ENCODE measurements around the gene CCDC171. TPM values are rescaled to one million over a fixed set of nuclear protein-coding genes. Genes with fewer than 3 reads are reported as not detected.

The CCDC171 gene
- total RNA-seq, 2 donors from 2014 or later = 2.3 to 4.7 TPM

DNA sequence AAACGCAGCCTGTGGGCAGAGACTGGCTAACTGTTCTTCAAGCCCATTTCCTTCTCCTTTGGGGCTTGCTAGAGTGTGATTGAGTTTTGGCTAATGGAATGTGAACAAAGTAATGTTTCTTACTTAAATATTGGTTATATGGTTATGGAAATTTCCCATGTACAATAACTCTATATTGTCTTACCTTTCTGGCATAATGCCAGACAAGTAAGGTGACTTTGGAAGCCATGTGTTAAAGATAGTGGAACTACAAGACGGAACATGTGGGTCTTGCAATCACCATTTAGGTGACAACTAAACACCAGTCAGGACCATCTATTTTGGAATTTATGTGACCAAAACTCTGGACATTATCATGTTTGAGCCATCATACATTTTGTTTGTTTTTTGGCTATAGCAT lies 260.2 kb downstream of the CCDC171 start:
- no peak overlapping the region for H3K4me3 ChIP-seq
- H3K27ac ChIP-seq = no peak overlapping the region
- intact Hi-C loops (cut with DNase I) = no loop called here
- H3K4me1 ChIP-seq = no peaks in the 10 kb centered on the region
- 90 to 91% methylated on average over 2 of the region's 2 CpGs for WGBS, 2 donors
- DNase-seq (no peak), ATAC-seq (no peak)
- no peaks in the 10 kb centered on the region for H3K27me3 ChIP-seq
- H3K36me3 ChIP-seq (replicated peaks in 1 of 2; ENCODE audit: insufficient read depth in 1 of 2, low read depth in 2 of 2) = no peaks in the 10 kb centered on the region
- no peaks in the 10 kb centered on the region for H3K9me3 ChIP-seq
- no peak for TF ChIP-seq CTCF (IDR thresholded peaks at IDR 0.05)

DNA sequence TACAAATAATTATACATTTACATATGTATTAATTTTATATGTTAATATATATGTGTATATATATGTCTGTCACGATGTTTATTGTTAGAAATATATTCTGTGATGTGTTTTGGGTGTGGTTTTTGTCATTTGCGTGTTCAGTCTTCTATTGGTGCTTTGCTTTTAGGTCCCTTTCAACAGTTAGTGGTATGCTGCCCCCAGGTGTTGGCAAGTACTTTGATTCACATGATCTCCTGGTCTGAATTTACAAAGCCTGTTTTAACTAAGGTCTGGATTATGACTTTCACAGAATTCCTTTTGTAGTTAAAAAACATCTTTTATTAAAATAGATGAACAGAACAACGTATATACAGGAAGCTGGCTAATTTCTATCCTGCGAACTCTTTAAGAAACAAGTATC lies 271.5 kb downstream of the CCDC171 start:
- no peak overlapping the region for H3K4me3 ChIP-seq
- H3K36me3 ChIP-seq (replicated peaks in 1 of 2; ENCODE audit: insufficient read depth in 1 of 2, low read depth in 2 of 2) = no peaks in the 10 kb centered on the region
- 75 to 79% methylated on average over 4 of the region's 4 CpGs for WGBS, 2 donors
- DNase-seq = no peak
- intact Hi-C loops (cut with DNase I) = no loop called here
- no peaks in the 10 kb centered on the region for H3K27me3 ChIP-seq
- no peak for ATAC-seq
- no peak overlapping the region for H3K27ac ChIP-seq
- H3K4me1 ChIP-seq = no peaks in the 10 kb centered on the region
- no peak for TF ChIP-seq CTCF (IDR thresholded peaks at IDR 0.05)
- H3K9me3 ChIP-seq = no peaks in the 10 kb centered on the region

GRCh38 chr9:15831384-15831783 lies 278.5 kb downstream of the CCDC171 start:
- DNase-seq = no peak
- H3K27me3 ChIP-seq = no peaks in the 10 kb centered on the region
- intact Hi-C loops (cut with DNase I) = no loop called here

DNA sequence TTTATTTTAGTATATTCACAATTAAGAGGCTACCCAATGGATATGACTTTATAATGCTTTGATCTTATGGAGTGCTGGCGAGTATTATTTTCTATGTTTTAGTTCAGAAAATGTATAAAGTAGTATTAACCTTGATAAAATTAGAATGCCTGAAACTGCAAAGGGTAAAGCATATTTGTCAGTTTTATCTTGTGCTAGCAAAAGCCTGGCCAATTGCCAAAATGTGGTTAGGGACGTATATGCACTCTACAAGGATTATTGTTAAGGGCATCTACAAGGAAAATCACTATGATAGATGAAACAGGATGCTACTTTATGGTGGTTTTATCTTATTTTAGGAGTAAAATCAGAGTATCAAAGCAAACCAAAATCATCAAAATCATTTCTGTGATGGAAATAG lies 281.7 kb downstream of the CCDC171 start:
- WGBS, 2 donors = 30 to 33% methylated on average over 2 of the region's 2 CpGs
- intact Hi-C loops (cut with DNase I) = no loop called here
- no peaks in the 10 kb centered on the region for H3K27me3 ChIP-seq
- no peak for ATAC-seq
- DNase-seq = peak; percentile 4 to 33 (median 19)
- no peaks in the 10 kb centered on the region for H3K9me3 ChIP-seq
- no peaks in the 10 kb centered on the region for H3K4me1 ChIP-seq
- H3K27ac ChIP-seq = peak overlapping the region in 1 of 4 donors; percentile 29
- no peak overlapping the region for H3K4me3 ChIP-seq
- no peaks in the 10 kb centered on the region for H3K36me3 ChIP-seq (replicated peaks in 1 of 2; ENCODE audit: insufficient read depth in 1 of 2, low read depth in 2 of 2)
- TF ChIP-seq POLR2A (IDR thresholded peaks at IDR 0.05) = no peak
- no peak for TF ChIP-seq CTCF (IDR thresholded peaks at IDR 0.05)

More at GRCh38 chr9:15831384-15831783, 278.5 kb downstream of the CCDC171 start:
- Histone ChIP-seq H3K4me3 (no peak overlapping the region), H3K9me3 (no peaks in the 10 kb centered on the region), H3K27ac (no peak overlapping the region), H3K4me1 (no peaks in the 10 kb centered on the region), H3K36me3 (replicated peaks in 1 of 2; ENCODE audit: insufficient read depth in 1 of 2, low read depth in 2 of 2) (no peaks in the 10 kb centered on the region)
- WGBS, 2 donors = 72 to 80% methylated on average over 1 of the region's 1 CpG
- ATAC-seq = no peak
- no peak for TF ChIP-seq POLR2A (IDR thresholded peaks at IDR 0.05)
- TF ChIP-seq CTCF (IDR thresholded peaks at IDR 0.05) = no peak

DNA sequence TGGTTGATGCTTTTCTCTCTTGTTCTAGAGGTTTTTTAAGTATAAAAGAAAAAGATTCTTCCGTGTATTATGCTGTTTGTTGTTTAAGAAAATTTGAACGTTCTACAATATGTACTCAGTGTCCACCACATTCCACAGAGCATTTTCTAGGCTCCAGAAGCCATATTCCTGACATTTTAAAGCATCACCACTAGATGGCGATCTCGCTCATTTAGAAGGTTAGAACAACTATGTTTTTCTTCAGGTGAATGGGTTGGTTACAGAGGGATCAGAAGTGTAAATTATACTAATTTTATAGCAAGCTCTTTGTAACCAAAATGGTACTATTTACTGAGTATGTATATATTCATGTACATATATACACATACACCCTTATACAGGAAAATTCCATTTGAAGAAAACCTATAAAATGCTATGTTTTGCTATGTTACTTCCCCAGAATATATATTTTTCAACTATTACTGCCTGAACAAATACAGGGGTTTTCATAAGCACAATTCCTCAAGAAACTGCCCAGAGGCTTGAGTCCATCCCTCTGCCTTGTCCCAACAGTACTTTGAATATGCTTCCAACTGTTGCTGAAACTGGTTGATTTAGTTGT lies 284.3 kb downstream of the CCDC171 start:
- ATAC-seq = peak; percentile 55
- Histone ChIP-seq H3K36me3 (replicated peaks in 1 of 2; ENCODE audit: insufficient read depth in 1 of 2, low read depth in 2 of 2) (no peaks in the 10 kb centered on the region), H3K4me1 (no peaks in the 10 kb centered on the region), H3K27me3 (no peaks in the 10 kb centered on the region), H3K4me3 (no peak overlapping the region), H3K9me3 (no peaks in the 10 kb centered on the region), H3K27ac (no peak overlapping the region)
- TF ChIP-seq POLR2A (IDR thresholded peaks at IDR 0.05) = no peak
- TF ChIP-seq CTCF (IDR thresholded peaks at IDR 0.05) = peak; percentile 26 to 72 (median 50)
- peak in 2 of 4 donors; percentile 9 to 16 for DNase-seq
- WGBS, 2 donors = 1 to 2% methylated on average over 4 of the region's 4 CpGs
- intact Hi-C loops (cut with DNase I) = no loop called here
